GM12874 (cell line): ENCODE results near the gene ZNF532.

ENCODE experiments used
- TF ChIP-seq, protein P1 (sequence below): IDR thresholded peaks from 2 replicates; pipeline ENCODE4 v1.5.1; 2011; ENCODE audit warnings: low read depth, mild to moderate bottlenecking, control low read depth, low read length, moderate library complexity; ENCODE audit not compliant: insufficient read depth

Gene ZNF532

DNA sequence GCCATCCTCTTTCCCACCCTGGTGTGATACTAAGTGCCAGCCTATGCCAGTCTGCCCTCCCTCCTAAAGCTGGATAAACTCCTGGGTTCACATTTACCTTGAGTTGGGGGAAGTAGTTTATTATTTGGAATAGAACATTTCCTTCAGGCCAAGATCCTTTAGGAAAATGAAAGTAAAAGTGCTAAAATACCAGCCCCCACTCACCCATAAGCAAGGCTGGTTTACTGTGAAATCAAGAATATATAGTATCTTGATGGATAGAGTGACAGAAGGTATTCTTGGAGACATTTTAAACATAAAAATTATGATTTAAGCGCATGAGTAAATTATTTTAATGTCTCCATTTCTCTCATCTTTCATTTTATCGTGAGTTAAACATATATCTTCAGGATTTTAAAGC, 27.1 kb downstream of the ZNF532 start:
- TF ChIP-seq, protein P1, sequence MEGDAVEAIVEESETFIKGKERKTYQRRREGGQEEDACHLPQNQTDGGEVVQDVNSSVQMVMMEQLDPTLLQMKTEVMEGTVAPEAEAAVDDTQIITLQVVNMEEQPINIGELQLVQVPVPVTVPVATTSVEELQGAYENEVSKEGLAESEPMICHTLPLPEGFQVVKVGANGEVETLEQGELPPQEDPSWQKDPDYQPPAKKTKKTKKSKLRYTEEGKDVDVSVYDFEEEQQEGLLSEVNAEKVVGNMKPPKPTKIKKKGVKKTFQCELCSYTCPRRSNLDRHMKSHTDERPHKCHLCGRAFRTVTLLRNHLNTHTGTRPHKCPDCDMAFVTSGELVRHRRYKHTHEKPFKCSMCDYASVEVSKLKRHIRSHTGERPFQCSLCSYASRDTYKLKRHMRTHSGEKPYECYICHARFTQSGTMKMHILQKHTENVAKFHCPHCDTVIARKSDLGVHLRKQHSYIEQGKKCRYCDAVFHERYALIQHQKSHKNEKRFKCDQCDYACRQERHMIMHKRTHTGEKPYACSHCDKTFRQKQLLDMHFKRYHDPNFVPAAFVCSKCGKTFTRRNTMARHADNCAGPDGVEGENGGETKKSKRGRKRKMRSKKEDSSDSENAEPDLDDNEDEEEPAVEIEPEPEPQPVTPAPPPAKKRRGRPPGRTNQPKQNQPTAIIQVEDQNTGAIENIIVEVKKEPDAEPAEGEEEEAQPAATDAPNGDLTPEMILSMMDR, result no peak

DNA sequence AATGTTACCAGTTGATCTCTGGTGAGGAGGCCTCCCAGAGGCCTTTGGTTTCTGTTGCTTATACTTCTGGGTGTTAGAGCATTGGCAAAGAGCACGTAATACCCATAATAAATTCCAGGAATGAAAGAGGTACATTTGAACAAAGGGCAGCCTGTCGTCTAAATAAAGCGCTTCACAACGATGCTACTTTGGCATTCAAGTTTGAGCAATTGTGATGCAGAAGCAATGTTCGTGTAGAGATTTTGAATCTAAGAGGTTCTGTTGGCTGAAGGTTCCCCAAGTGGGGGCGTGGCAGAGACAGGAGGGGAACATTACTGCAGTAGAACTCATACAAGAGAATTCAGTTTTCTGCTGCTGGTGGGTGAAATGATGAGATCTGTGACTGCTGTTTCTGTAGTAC, 27.8 kb downstream of the ZNF532 start:
- TF ChIP-seq, protein P1, result no peak

DNA sequence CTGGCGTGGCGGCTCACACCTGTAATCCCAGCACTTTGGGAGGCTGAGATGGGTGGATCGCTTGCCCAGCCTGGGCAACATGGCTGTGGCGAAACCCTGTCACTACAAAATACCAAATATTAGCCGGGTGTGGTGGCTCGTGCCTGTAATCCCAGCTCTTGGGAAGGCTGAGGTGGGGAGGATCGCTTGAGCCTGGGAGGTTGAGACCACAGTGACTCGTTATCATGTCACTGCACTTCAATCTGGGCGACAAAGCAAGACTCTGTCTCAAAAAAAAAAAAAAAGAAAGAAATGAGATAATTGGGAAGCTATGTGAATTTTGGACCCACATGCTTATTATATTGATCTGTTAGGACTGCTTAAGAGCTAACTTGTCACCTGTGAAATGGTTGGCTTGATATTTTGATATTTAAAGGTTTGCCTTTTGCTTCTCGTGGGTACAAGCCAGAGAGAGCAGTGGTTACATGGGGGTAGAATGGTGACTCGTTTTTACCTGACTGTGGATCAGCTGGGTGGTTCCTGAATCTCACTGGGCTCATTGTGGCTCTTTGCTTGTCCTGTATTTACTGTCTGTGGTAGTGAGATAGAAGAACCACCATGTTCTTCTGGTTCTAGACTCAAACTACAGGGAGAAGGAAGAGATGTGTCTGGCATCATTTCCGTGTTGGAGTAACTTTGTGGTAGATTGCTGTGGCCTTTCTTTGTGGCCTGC, 28.9 kb downstream of the ZNF532 start:
- TF ChIP-seq, protein P1, result no peak

DNA sequence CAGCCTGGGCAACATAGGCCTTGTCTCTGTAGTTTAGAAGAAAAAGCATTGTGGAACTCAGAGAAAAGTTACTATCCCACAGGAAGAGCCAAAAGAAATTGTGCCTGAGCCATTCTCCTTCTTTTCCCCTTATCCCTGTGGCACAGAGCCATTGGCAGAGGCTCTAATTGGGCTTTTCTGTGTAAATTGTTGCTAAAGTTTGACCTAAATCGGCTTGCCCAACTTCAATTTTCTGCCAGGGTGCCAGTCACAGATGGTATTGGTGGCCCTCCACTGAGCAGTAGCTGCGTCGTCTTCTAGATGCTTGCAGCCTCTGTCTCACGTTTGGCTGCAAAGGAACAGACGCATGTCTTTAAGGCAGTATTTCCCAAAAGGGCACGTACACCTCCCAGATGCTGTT, 30.3 kb downstream of the ZNF532 start:
- TF ChIP-seq, protein P1, result no peak

DNA sequence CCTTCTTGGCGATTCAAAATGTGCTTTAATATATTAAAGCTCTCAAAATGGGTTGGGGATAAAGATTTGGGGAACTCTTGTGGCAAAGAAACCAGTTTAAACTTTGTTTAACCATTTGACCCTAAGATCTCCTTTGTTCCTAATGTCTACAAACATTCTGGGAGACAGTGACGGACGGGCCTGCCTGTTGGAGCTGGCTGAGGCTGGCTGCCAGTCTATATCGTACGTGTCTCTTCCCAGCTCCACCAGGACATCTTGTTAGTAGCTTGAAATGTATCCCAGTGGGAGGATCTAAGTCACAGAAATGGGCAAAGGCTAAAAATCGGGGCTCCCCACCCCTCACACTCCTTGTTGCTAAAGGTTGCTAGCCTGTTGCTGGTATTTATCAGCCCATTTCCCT, 30.7 kb downstream of the ZNF532 start:
- TF ChIP-seq, protein P1, result no peak

DNA sequence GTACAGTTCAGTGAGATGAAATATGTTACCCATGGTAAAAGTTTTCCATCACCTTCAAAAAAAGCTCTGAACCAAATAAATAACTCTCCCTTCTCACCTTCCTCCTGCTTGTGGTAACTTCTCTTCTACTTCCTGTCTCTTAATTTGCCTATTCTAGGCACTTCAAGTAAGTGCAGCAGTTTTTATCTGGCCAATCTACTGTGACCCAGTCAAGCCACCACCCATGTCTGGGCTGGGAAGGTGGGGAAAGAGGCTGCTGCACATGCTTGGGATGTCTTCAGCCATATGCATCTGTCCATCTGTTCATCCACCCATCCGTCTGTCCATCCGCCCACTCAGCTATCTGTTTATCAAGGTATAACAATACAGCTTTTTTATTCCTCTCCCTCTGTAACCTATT, 31.6 kb downstream of the ZNF532 start:
- TF ChIP-seq, protein P1, result no peak

DNA sequence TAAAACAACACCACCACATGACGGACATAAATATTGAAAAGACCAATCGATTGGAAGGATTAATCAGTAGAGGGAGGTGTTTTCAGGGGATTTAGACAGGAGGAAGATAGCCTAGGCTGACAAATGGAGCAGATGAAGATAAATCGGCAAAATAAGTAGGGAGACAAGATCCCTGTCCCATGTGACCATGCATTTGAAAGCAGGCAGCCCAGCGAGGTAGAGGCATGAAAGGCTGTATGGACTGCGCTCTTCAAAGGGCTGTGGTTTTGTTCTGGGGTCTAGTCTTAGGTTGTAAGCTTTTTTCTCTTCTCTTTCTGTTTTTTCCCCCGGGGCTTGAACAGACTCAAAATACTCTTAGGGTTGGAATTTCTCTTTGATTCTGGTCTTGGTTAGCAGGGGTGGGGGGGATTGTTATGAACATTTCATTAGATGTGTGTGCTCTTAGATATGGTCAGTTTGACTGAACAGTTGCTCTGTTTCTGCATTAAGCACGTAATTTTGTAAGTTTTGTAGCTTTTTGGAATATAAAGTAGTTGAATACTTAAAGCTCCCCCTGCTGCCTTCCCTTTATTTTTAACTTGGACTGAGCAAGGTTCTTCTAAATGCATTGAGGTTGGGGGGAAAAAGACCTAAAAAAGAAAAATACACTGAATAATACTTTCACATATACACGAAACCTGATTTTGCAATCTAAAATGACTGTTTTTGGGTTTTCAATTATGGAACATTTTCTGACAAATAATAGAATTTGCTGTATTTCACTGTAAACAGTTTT, 32.2 kb downstream of the ZNF532 start:
- TF ChIP-seq, protein P1, result no peak
